GM18868 (cell line): ENCODE results near the gene PTPRN2.
"Not testable (repeated sequence)": the region's sequence is repeated elsewhere in the genome, so short reads cannot be mapped to it uniquely, and the experiment has no call there.

Source experiments
- ATAC-seq: cut with Tn5 transposase; IDR thresholded peaks from one replicate; pipeline ENCODE4 v1.9.1; 2021; ENCODE audit warnings: mild to moderate bottlenecking, moderate library complexity; ENCODE audit not compliant: unreplicated experiment

Gene PTPRN2

DNA sequence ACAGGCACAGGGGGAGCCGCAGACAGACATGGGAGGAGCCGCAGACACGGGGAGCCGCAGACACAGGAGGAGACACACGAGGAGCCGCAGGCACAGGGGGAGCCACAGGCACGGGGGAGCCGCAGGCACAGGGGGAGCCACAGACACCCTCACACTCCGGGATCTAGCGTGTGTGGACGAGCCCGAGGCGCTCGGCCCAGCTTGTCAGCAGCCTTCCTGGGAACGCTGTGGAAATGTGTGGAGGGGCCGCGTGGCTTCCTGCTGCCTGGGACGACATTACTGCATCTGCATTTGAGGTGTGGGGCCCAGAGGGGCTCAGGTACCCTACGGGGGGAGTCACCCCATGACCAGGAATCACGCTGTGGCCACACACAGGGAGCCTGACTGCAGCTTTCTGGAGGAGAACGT is 313.2 kb downstream of the PTPRN2 start:
- ATAC-seq, result no peak

GRCh38 chr7:158273756-158274342 is 313.8 kb downstream of the PTPRN2 start:
- not testable (repeated sequence) for ATAC-seq

DNA sequence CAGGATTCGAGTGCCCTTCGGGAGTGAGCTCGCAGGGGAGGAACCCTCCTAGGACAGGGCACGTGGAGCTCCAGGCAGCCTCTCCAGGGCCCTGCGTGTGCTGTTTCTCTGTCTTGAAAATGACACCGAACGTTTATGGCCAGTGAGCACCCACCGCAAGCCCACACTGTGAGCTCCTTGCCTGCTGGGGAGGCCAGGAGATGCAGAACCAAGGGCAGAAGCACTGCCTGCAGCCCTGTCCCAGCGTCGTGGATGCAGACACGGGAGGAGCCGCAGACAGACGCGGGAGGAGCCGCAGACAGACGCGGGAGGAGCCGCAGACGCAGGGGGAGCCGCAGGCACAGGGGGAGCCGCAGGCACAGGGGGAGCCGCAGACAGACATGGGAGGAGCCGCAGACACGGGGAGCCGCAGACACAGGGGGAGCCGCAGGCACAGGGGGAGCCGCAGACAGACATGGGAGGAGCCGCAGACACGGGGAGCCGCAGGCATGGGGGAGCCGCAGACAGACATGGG is 314.4 kb downstream of the PTPRN2 start:
- no peak for ATAC-seq

DNA sequence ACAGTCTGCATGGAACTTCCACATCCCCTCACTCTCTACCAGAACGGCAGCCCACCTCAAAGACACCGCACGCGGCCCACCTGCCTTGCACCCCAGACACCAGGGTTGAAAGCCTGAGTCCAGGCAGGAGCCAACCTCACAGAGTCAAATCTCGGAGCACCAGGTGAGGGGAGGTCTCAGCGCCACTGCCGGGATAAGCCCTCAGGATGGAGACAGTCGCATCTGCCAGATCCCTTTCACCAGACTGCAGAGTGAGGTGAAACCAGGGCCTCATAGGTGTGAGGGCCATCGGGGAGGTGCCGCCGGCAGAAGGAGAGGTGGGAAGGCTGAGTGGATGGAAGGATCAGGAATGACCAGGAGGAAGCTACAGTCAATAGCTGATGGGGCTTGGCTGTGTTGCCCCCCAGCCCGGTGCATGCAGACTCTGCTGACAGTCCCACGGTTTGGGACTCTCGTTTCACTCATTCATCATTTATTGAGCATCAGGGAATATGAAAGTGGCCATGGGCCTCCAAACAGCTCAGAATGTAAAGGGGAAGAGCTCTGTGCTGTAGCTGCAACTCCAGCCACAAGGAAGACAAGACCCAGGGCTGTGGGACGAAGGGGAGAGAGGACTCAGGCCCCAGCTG is 315.0 kb downstream of the PTPRN2 start:
- no peak for ATAC-seq

DNA sequence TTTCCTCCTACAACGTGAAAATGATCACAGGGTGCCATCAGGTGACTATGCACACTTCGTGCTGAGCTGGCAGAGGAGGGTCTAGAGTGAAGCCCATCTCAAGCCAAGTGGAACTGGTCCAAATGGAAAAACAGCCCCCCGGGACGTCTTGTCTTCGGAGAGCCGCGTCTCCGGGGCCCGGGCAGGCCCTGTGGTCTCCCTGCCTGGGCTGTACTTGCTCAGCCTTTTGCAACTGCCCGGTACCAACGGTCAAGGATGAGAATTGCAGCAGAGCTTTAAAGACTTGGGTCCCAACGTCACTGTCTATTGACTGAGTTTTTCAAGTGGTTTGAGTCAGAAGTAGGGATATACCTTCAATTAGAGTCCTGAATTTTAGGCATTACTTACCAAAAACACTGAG is 315.5 kb downstream of the PTPRN2 start:
- ATAC-seq, result no peak

- ATAC-seq, result no peak
Observed at GRCh38 chr7:158271646-158272045, 316.0 kb downstream of the PTPRN2 start.

DNA sequence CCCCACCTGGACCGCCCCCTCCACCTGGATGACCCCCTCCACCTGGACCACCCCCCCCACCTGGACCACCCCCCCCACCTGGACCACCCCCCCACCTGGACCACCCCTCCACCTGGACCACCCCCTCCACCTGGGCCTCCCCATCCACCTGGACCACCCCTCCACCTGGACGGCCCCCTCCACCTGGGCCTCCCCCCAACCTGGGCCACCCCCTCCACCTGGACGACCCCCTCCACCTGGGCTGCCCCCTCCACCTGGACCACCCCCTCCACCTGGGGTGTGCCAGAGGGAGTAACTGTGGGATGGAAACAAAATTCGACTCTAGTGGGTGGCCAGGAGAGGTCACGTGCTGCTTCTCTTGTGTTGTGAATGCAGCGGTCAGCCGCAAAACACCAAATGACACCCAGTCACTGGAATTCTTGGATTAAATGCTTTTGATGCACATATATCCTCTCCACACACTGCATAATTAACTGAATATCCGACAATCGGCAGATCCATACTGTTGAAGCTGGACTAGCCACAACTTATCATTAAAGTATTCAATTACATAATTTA is 316.7 kb downstream of the PTPRN2 start:
- ATAC-seq, result no peak

- no peak for ATAC-seq
Observed at GRCh38 chr7:158270106-158270775, 317.4 kb downstream of the PTPRN2 start.

DNA sequence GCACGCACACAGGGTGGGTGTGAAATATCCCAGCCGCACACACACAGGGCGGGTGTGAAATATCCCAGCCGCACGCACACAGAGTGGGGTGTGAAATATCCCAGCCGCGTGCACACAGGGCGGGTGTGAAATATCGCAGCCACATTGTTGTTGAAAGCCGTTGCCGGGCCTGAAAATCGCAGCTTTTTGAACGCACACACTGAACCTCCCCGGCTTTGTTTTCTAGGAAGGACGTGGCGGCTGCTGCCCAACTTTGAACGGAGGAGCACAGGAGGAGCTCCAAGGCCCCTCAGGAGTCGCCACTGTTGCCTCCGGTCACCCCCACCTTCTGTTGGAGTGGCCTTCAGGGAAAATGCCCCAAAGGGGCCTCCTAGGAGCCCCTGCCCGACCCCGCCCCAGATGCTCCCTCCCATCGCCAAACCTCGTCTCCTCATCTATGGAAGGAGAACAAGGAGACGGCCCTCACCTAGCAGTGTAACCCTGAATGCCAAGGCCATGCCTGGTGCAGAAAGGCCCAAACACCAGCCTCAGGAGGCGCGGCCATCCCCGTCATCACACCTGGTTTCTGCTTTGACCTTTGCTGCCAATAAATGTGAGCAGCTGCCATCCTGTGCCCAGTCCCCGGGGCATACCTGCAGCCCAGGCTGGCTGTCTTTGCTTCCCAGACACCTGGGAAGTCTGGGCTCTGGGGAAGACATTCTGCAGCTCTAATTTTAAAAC is 318.6 kb downstream of the PTPRN2 start:
- no peak for ATAC-seq

DNA sequence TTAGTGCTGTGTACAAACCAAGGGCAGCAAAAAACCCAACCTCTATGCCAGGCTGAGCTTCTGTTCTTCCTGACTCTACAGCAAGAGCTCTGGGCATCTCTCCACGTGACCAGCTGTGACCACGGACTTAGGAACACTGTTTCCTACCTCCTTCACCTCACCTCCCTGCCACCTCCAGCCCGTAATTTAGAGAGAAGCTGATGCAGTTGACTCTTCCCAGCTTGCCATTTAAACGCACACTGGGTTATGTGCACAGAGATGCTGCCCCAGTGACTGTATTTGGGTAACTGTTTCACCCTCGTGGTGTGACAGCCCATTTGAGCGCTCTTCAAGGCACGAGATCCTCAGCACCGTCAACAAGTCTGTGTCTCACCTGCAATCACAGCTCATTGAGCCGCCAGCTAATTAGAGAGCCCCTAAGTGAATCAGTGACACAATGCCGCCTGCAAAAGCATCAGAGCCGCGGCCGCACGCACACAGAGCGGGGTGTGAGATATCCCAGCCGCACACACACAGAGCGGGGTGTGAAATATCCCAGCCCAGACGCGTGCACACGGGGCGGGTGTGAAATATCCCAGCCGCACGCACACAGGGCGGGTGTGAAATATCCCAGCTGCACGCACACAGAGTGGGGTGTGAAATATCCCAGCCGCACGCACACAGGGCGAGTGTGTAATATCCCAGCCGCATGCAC is 319.7 kb downstream of the PTPRN2 start:
- no peak for ATAC-seq

- no peak for ATAC-seq
Observed at GRCh38 chr7:158266817-158267741, 320.5 kb downstream of the PTPRN2 start.

- no peak for ATAC-seq
Observed at GRCh38 chr7:158266426-158266816, 321.2 kb downstream of the PTPRN2 start.

DNA sequence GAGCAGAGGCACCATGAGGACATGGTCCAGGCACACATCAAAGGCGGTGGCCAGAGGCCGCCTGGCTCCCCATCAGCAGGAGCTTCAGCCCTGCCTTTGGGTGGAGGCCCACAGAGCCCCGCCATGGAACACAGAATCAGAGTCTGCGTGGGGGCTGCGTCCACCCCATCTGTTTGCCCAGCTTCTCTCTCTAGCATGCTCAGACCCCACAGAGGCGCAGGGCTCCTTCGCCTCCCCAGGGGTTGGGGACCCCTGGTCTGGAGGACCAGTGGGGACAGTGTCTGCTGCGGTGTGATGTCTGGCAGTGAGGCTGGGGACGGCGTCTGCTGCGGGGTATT is 321.9 kb downstream of the PTPRN2 start:
- ATAC-seq, result no peak

- ATAC-seq, result no peak
Observed at GRCh38 chr7:158264881-158265742, 322.5 kb downstream of the PTPRN2 start.

DNA sequence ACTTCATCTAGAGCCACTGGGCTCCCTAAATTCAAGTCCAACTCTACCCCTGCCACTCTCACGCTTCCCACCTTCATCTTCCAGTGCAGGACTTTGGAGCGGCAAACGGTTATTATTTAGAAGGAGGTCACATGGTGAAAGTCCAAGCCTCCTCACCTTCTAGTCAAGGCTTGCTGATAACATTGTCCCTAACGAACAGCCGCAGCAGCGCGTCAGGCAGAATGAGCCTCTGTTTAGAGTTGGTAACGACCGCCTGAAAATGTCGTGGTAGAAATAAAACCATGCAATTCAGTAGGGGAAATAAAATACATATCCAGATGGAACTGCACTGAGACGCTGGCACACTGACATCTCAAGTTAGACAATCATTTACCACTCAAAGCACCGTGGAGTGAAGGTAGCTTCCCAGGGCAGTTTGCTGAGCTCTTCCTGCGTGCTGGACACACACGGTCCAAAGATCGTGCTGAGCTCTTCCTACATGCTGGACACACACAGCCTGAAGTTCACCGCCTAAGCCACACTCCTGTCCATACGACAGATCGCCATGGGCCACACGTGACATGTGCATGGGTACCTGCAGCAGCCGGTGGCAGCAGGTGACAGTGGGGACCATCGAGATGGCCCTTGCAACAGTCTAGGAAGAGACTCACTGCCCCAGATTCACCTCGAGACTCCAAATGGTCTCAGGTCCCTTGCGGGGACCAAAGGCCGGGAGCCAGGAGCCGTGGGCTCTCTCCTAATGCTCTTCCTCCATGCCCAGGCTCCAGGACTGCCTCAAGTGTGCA is 323.5 kb downstream of the PTPRN2 start:
- ATAC-seq, result no peak

- ATAC-seq, result no peak
Observed at GRCh38 chr7:158263110-158263963, 324.3 kb downstream of the PTPRN2 start.
